NCI-H2227 treated with DMSO at 0.1 percent for 48 hours (cell line): ENCODE measurements around the gene FOSL2.

ENCODE experiments used
- DNase-seq: peaks from one replicate; lab custom pipeline; 2025; lab: John Stamatoyannopoulos, UW

The FOSL2 gene

GRCh38 chr2:28375236-28375635 lies 17.4 kb upstream of the FOSL2 start:
- no peak for DNase-seq

GRCh38 chr2:28375742-28376631 lies 16.7 kb upstream of the FOSL2 start:
- DNase-seq = no peak

GRCh38 chr2:28377195-28377816 lies 15.4 kb upstream of the FOSL2 start:
- no peak for DNase-seq

DNA sequence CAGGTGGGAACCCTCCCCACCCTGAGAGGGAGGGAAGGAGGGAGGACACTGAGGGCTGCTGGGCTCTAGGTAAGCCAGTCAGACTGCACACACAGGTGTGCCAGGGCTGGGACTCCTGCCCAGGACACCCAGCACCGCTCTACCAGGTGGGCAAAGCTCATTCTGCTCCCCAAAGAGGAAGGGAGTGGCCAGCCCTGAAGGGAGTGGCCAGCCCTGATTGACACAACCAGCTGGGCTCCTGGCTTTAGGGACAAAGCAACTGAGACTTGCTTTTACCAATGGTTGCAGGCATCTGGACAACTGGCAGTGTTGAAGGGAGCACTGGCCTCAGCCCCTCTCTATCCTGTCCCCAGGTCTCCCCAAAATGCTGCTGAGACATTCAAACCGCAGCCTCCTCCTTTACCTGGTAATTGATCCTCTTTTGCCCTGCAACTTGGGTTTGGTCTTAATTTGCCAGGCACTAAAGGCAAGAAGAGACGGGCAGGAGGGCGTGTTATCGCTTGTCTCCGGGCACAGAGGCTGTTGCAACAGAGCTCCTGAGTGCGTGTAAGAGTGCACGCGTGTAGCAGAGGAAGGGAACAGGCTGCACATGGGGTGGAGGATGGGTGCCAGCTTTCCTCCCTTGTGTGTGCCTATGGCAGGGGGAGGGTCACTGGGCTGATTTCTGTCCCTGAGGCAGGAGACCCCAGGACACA lies 14.5 kb upstream of the FOSL2 start:
- no peak for DNase-seq

DNA sequence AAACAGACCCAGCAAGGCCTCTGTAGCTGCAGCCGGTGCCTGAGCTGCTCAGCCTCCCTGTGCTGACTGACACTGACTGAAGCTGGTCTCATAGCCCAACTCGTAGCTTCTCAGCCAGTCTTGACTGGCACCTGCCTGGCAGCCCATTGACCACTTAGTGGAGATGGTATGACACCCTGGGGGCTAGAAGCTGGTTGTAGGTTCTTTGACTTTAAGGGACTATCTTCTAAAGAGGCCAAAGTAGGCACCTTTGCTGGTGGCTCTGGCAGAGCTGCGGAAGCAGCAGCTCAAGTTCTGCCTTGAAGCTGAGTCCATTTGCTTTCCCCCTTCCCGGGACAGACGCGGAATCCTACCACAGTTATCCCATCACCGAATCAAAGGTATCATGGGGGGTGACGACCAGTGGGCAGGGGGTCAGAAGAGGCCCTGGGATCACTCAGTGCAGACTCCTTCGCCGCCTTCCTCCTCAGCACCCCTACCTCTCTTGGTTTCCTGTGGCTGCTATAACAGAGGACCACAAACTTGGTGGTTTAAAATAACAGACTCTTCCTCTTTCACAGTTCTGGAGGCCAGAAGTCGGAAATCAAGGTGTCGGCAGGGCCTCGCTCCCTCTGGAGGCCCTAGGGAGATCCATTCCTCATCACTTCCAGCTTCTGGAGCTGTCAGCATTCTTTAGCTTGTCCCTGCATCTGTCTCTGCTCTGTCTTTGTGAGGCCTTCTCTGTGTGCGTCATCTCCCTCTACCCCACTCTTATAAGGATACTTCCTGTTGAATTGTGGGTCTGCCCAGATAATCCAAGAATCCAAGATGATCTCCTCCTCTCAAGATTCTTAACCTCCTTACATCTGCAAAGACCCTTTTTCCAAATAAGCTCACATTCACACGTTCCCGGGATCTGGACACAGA lies 13.7 kb upstream of the FOSL2 start:
- DNase-seq = no peak

DNA sequence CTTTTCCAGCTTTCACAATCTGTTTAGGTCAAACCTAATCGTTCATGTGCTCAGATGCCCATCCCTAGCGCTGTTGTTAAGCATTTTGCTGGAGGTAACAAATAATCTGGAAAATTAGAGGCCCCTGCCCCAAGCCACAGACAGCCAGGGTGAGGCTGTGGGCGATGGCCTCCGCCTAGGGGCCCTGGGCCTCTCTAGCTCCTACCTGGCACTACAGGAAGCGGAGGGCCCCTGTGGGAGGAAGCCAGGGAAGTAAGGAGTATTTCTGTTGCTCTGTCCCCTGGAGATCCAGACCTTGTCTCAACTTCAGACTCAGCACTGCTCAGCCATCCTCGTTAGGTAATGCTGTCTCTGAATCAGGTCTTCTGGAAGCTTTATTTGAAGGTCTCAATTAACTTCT lies 12.4 kb upstream of the FOSL2 start:
- DNase-seq = no peak

- no peak for DNase-seq
Measured at GRCh38 chr2:28381225-28382180, 11.2 kb upstream of the FOSL2 start.

DNA sequence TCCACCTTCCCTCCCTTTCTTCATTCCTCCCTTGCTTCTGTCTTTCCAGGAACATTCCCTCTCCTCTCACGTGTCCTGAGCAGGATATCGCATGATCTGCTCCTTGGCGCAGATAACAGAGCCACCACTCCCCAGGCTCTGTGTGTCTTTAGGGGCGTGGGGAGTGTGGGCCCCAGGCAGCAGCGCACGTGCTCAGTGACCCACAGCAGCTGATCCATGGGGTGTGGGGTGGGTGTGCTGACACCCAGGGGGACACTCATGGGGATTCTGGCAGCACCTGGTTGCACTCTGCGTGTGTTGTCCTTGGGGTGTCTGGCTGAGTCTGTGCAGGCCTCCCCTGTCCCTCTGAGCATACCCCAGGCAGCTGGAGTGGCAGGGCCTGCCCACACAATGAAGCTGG lies 9.9 kb upstream of the FOSL2 start:
- no peak for DNase-seq

- DNase-seq = no peak
Measured at GRCh38 chr2:28387082-28387960, 5.3 kb upstream of the FOSL2 start.

DNA sequence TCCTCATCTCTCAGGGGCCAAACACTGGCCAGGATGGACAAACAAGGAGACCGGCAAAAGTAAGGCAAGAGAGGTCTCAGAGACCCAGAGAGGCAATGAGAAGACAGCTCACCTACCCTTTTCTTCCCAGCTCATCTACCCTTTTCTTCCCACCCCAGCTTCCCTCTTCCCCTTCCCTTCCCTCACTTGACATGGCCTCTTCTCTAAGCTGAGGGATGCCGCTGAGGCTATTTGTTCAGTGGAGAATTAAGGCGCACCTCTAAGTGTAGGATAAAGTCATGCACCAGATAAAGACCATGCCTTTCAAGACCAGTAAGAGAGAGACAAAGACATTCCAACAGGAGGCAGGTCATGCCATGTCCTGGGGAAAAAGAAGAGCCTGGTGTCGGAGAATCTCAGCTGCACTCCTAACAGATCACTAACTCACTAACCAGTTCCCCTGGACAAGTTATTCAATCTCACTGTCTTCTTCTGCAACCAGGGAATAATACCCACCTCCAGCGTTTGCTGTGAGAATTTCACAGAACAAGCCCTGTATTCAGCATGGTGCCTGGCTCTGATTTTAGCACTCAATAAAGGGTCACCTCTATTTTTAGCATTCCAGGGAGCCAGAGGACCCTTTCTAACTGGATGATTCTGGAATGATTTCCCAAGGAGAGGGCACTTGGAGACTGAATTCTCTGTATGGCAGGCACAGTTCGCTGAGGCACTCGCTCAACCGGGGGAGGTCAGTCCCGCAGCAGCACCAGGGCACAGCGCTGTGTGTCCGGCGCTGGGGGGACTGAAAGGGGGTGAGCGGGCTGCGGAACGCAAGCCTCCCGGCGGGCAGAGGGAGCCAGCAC lies 3.0 kb upstream of the FOSL2 start:
- DNase-seq = no peak

DNA sequence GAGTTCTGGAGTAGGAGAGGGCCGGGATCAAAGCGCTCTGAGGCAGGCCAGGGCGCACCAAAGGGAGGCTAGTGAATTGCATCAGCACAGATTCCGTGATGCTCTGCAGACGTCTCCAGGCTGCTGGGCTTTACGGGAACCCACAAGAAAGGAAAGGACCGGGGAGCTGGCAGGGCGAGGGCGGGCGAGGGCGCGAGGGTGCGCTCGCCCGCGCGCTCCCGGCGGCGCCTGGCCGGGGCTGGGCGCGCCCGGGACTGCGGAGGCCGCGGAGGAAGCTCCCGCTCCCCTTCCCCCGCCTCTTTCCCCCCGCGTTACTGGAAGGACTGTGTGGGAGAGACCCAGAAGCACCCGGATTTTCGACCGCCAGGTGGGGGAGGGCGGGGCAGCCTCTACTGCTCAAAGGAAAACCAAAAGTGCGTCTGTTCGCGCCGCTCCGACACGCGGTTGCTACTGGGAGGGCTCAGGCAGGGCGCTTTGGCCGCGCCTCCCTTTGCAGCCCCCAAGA lies 2.4 kb upstream of the FOSL2 start:
- DNase-seq = peak; percentile 78

DNA sequence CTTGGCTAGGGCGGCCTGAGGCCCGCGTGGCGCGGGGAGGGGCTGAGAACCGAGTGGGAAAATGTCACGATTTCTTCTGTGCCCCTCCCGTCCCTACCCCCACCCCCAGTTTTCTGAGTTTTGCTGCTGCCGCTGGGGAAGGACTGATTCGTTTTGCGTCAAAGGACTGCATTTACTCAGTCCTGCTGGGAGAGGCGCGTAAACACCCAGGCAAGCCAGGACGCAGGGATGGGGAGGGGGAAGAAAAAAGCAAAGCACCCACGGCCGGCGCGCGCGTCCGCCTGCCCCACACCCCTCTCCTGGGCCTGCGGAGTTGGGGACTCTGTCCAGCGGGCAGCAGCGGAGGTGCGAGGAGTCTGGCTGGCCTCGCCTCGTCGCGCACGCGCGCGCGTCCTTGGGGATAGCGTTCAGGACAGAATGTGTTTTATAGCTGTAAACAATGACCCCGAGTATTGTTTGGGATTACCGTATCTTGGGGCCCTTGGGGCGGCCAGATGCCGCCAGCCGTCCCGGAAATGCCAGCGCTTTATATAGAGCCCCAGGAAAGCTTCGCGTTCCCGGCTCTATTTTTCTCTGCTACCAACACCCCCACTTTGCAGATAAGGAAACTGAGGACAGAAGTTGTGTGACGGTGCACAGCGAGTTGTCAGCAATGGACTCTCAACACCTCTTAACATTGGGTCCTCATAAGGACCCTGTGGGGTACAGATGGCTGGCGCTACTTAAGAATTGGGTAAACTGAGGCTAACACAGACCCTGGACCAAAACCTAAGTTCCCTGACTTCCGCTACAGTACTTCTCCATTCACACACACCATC lies 1.7 kb upstream of the FOSL2 start:
- DNase-seq = peak; percentile 78

- DNase-seq = peak; percentile 79
Measured at GRCh38 chr2:28391564-28392296, 928 bp upstream of the FOSL2 start.

DNA sequence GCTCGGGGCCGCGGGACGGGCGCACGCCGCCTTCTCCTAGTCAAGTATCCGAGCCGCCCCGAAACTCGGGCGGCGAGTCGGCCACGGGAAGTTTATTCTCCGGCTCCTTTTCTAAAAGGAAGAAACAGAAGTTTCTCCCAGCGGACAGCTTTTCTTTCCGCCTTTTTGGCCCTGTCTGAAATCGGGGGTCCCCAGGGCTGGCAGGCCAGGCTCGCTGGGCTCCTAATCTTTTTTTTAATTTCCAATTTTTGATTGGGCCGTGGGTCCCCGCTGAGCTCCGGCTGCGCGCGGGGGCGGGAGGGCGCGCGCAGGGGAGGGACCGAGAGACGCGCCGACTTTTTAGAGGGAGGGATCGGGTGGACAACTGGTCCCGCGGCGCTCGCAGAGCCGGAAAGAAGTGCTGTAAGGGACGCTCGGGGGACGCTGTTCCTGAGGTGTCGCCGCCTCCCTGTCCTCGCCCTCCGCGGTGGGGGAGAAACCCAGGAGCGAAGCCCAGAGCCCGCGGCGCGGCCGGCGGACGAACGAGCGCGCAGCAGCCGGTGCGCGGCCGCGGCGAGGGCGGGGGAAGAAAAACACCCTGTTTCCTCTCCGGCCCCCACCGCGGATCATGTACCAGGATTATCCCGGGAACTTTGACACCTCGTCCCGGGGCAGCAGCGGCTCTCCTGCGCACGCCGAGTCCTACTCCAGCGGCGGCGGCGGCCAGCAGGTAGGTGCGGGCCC lies 617 bp downstream of the FOSL2 start:
- DNase-seq = no peak

DNA sequence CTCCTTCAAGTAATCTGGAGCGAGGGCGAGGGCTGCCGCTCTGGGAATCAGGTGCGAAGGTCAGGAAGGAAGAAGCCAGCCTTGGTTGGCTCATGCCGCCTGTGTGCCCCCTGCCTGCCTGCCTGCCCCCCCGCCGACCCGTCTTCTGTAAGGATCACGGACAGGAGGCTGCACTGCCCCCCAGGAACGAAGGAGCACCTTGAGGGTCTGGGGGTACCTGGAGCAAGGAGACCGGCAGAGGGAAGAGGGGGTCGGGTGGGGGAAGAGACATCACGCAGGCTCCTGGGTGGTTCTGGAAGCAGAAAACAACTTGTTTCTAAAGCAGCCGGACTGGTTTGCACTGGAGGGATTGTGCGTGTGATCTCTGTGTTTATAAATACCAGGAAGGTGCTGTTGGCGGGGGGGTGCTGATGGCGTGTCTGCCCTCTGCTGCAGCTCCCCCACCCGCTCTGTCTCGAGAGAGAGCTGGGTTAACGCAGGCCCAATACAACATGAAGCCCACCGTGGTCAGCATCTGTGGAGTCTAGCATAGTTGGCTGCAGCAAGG lies 1.7 kb downstream of the FOSL2 start:
- DNase-seq = no peak

- no peak for DNase-seq
Measured at GRCh38 chr2:28394997-28395333, 2.3 kb downstream of the FOSL2 start.
